IPS-11a (cell line): ENCODE data around the gene PNISR.

ENCODE experiments used
- H3K4me3 ChIP-seq: one replicate; pipeline ENCODE4 v1.5.1; 2013; ENCODE audit warnings: low read depth, low read length, control low read depth

The PNISR gene

GRCh38 chr6:99407076-99407475 is 18.0 kb downstream of the PNISR start:
- H3K4me3 ChIP-seq, result no peak overlapping the region

GRCh38 chr6:99402448-99402847 is 22.7 kb downstream of the PNISR start:
- H3K4me3 ChIP-seq, result no peak overlapping the region

- H3K4me3 ChIP-seq, result no peak overlapping the region
Observed at GRCh38 chr6:99397287-99397686, 27.8 kb downstream of the PNISR start.

GRCh38 chr6:99393698-99394531 is 31.2 kb downstream of the PNISR start, which contains the start of gene COQ3:
Gene COQ3, minus strand, starts transcription at chr6:99394195. Its CDS starts 16 bp downstream, at chr6:99394179.
- H3K4me3 ChIP-seq, result peak within 1 kb of the TSS; percentile 83

GRCh38 chr6:99393366-99393697 is 31.8 kb downstream of the PNISR start:
- peak overlapping the region; percentile 83 for H3K4me3 ChIP-seq

- no peak overlapping the region for H3K4me3 ChIP-seq
Observed at GRCh38 chr6:99390896-99391295, 34.2 kb downstream of the PNISR start.

- no peak overlapping the region for H3K4me3 ChIP-seq
Observed at GRCh38 chr6:99384507-99384906, 40.6 kb downstream of the PNISR start.

- H3K4me3 ChIP-seq, result no peak overlapping the region
Observed at GRCh38 chr6:99378636-99379035, 46.5 kb downstream of the PNISR start.

- no peak overlapping the region for H3K4me3 ChIP-seq
Observed at GRCh38 chr6:99369533-99369932, 55.6 kb downstream of the PNISR start.

- no peak overlapping the region for H3K4me3 ChIP-seq
Observed at GRCh38 chr6:99366852-99367251, 58.3 kb downstream of the PNISR start.

- no peak overlapping the region for H3K4me3 ChIP-seq
Observed at GRCh38 chr6:99364026-99364425, 61.1 kb downstream of the PNISR start.

GRCh38 chr6:99362678-99363268 is 62.3 kb downstream of the PNISR start:
- no peak overlapping the region for H3K4me3 ChIP-seq

GRCh38 chr6:99359800-99360199 is 65.3 kb downstream of the PNISR start:
- H3K4me3 ChIP-seq, result no peak overlapping the region

- no peak overlapping the region for H3K4me3 ChIP-seq
Observed at GRCh38 chr6:99356641-99357040, 68.5 kb downstream of the PNISR start.

- H3K4me3 ChIP-seq, result no peak overlapping the region
Observed at GRCh38 chr6:99354983-99355382, 70.1 kb downstream of the PNISR start.

GRCh38 chr6:99353126-99353525 is 72.0 kb downstream of the PNISR start:
- H3K4me3 ChIP-seq, result no peak overlapping the region

- H3K4me3 ChIP-seq, result peak overlapping the region; percentile 14
Observed at GRCh38 chr6:99350573-99350972, 74.5 kb downstream of the PNISR start.

GRCh38 chr6:99349171-99350141 is 75.7 kb downstream of the PNISR start, which contains the start of gene FAXC:
Gene FAXC, minus strand, starts transcription at chr6:99349674. Its CDS starts 302 bp downstream, at chr6:99349372.
- peak within 1 kb of the TSS; percentile 79 for H3K4me3 ChIP-seq

GRCh38 chr6:99348288-99349170 is 76.6 kb downstream of the PNISR start:
- peak overlapping the region; percentile 79 for H3K4me3 ChIP-seq
